IPS-20b (cell line): ENCODE results near the gene BANP.
"Not testable (repeated sequence)": the region's sequence is repeated elsewhere in the genome, so short reads cannot be mapped to it uniquely, and the experiment has no call there.

ENCODE experiments used
- H3K27ac ChIP-seq: one replicate; pipeline ENCODE4 v1.5.1; 2013; ENCODE audit warnings: low read length
- H3K27me3 ChIP-seq: 2 replicates; pipeline ENCODE4 v1.6.1; 2013; ENCODE audit warnings: mild to moderate bottlenecking, low read length, inconsistent platforms; ENCODE audit not compliant: insufficient read depth
- H3K36me3 ChIP-seq: 2 replicates; pipeline ENCODE4 v1.6.1; 2013; ENCODE audit warnings: low read depth, mild to moderate bottlenecking, inconsistent platforms, low read length, moderate library complexity; ENCODE audit not compliant: insufficient read depth
- H3K4me1 ChIP-seq: 2 replicates; pipeline ENCODE4 v1.6.1; 2013; ENCODE audit warnings: mild to moderate bottlenecking, control low read depth, inconsistent platforms, low read length, moderate library complexity; ENCODE audit not compliant: insufficient read depth
- H3K4me3 ChIP-seq: 2 replicates; pipeline ENCODE4 v1.5.1; 2013; ENCODE audit warnings: mild to moderate bottlenecking, low read length, inconsistent platforms
- H3K9ac ChIP-seq: 2 replicates; pipeline ENCODE4 v1.6.1; 2013; ENCODE audit warnings: low read depth, mild to moderate bottlenecking, inconsistent platforms, low read length, moderate library complexity
- H3K9me3 ChIP-seq: 2 replicates; pipeline ENCODE4 v1.6.1; 2013; ENCODE audit warnings: mild to moderate bottlenecking, low read depth, low read length, inconsistent platforms; ENCODE audit not compliant: insufficient read depth

Gene BANP, protein sequence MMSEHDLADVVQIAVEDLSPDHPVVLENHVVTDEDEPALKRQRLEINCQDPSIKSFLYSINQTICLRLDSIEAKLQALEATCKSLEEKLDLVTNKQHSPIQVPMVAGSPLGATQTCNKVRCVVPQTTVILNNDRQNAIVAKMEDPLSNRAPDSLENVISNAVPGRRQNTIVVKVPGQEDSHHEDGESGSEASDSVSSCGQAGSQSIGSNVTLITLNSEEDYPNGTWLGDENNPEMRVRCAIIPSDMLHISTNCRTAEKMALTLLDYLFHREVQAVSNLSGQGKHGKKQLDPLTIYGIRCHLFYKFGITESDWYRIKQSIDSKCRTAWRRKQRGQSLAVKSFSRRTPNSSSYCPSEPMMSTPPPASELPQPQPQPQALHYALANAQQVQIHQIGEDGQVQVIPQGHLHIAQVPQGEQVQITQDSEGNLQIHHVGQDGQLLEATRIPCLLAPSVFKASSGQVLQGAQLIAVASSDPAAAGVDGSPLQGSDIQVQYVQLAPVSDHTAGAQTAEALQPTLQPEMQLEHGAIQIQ

DNA sequence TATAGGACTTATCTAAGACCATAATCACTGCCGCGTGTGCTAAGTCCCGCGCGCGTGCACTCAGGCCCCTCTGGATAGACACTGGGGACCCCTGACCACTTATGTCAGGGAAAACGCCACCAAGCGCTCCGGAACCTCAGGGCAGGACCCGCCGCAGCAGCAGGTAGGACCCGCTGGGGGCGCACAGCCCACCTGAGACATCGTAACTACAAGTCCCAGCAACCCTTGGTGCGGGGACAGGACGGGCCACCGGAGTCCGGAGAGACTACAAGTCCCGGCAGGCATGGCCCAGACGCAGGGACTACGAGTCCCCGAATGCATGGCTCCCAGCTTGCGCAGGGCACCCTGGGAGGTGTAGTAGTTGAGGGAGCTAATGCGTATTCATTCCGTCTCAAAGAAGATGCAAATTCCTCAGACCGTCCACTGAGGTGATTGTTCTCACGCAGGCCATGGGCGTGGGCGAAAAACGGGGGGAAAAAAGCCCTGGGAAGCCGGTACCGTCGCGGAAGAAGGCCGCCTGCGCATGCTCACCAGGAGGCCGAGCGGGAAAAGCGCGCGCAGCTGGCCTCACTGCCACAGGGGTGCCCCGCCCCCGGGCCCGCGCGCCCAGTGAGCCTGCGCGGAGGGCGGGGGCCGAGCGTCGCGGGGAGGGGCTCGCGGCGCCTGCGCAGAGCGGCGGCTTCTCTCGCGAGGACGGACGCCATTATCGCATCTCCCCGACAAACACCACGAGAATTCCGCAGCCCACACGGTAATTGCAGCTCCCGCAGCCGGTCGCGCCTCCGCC, at the start of gene BANP:
Gene BANP, plus strand, starts transcription at position 670 of the 787 bp plus-strand sequence. CDS start 23,682 bp downstream, outside the sequence.
- Histone ChIP-seq H3K4me3 (peak within 1 kb of the TSS; percentile 86), H3K27me3 (no peaks in the 10 kb centered on the region), H3K9me3 (no peaks in the 10 kb centered on the region), H3K27ac (peak within 1 kb of the TSS; percentile 78), H3K9ac (peak within 1 kb of the TSS; percentile 94), H3K4me1 (0 out of 2 replicates have a peak, but pooled peaks cover 3% of the 10 kb centered on the region), H3K36me3 (peaks cover 12% of the 10 kb centered on the region; the same call in 1 of the 2 replicates)

DNA sequence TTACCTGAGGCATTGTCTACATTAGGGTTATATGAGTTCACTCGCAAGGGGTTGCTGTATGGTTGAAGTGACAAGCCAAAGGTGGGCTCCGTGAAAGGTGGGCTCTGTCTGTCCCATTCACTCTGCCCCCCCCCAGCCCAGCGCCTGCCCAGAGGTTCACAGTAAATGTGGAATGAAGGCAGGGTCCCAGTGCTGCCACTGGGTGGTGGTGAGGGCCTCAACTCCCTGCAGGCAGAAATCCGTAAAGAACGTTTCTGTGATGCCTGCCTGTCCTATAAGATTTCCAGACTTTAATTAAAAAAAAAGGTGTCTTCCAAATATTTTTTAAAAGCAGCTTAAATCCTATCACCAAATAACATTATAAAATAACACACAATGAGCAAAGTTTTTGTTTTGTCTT, 46.3 kb upstream of the BANP start:
- not testable (repeated sequence) for H3K9ac ChIP-seq, H3K27me3 ChIP-seq, H3K27ac ChIP-seq, H3K4me1 ChIP-seq, H3K36me3 ChIP-seq, H3K9me3 ChIP-seq, H3K4me3 ChIP-seq

- H3K27ac ChIP-seq, H3K9me3 ChIP-seq, H3K4me1 ChIP-seq, H3K9ac ChIP-seq, H3K36me3 ChIP-seq, H3K27me3 ChIP-seq, H3K4me3 ChIP-seq: not testable (repeated sequence)
Observed at GRCh38 chr16:87905521-87905920, 45.7 kb upstream of the BANP start.

DNA sequence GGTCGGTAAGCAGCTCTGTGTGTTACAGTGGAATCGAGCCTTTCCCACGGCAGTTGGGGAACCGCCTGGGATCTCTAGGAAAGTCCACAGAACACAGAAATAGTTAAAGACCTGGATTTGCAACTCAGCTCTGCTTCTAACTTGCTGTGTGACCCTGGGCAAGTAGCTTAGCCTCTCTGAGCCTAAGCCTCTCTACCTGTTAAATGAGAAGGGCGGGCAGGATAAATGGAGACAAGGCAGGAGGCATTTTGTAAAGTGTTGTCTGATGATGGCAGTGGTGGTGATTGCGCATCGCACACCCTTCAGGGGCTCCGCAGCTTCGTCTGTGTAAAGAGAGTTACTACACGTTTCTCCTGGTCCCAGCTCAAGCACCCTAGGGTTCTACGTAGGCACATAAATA, 43.1 kb upstream of the BANP start:
- H3K27ac ChIP-seq, H3K27me3 ChIP-seq, H3K9ac ChIP-seq, H3K4me1 ChIP-seq, H3K36me3 ChIP-seq, H3K9me3 ChIP-seq, H3K4me3 ChIP-seq: not testable (repeated sequence)

GRCh38 chr16:87909203-87909935, 41.9 kb upstream of the BANP start:
- not testable (repeated sequence) for H3K4me1 ChIP-seq, H3K36me3 ChIP-seq, H3K9me3 ChIP-seq, H3K27ac ChIP-seq, H3K9ac ChIP-seq, H3K4me3 ChIP-seq, H3K27me3 ChIP-seq

DNA sequence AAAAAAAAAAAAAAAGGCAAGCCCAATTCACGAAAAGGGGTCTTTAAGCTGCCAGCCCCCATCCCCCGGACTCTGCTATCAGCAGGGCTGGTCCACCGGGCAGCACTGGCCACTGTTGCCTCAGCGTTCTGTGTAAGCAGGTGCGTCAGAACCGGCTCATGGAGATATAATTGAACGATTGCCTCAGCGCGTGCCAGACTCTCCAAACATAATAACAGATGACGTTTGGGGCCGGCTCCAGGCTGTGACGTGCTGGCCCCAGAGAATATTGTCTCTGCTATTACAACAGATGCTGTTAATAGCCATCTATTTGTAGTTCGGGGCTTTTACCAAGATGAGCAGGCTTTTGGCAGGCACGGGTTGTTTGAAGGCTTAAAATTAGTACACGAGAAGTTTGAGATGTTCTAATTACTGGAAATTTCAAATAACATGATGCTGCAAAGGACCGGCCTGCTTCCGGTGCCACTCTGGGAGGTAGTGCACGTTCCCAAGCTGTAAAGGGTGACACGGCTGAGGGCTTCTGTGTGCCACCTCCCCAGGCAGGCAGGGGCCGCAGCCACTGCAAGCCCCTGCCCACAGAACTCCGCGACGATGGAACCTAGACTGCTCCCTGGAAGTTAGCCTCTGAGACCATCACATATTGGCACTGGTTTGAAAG, 40.0 kb upstream of the BANP start:
- not testable (repeated sequence) for H3K27ac ChIP-seq, H3K9me3 ChIP-seq, H3K4me1 ChIP-seq, H3K9ac ChIP-seq, H3K36me3 ChIP-seq, H3K27me3 ChIP-seq, H3K4me3 ChIP-seq

DNA sequence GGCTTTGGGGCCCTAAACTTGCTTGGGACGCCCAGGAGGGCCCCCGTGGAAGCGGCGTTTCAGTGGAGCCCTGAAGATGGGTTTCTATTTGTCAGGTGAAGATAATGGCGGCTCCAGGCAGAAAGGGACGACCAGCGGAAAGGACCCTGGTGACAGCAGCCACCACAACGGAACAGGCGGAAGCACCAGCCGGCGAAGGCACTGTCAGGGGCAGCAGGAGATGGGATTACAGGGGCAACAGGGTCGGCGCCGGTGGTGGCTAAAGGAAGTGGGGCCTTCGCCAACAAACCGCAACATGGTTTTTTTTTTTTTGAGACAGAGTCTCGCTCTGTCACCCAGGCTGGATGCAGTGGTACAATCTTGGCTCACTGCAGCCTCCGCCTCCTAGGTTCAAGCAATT, 38.5 kb upstream of the BANP start:
- H3K36me3 ChIP-seq, H3K4me3 ChIP-seq, H3K4me1 ChIP-seq, H3K27me3 ChIP-seq, H3K9me3 ChIP-seq, H3K9ac ChIP-seq, H3K27ac ChIP-seq: not testable (repeated sequence)

- not testable (repeated sequence) for H3K9ac ChIP-seq, H3K4me1 ChIP-seq, H3K4me3 ChIP-seq, H3K27me3 ChIP-seq, H3K9me3 ChIP-seq, H3K36me3 ChIP-seq, H3K27ac ChIP-seq
Observed at GRCh38 chr16:87914021-87914725, 37.1 kb upstream of the BANP start.

GRCh38 chr16:87914812-87915211, 36.4 kb upstream of the BANP start:
- H3K27ac ChIP-seq: no peak overlapping the region
- no peaks in the 10 kb centered on the region for H3K27me3 ChIP-seq
- H3K9me3 ChIP-seq: no peaks in the 10 kb centered on the region
- no peak overlapping the region for H3K9ac ChIP-seq
- H3K4me3 ChIP-seq: no peak overlapping the region
- H3K4me1 ChIP-seq: no peaks in the 10 kb centered on the region
- no peaks in the 10 kb centered on the region for H3K36me3 ChIP-seq

DNA sequence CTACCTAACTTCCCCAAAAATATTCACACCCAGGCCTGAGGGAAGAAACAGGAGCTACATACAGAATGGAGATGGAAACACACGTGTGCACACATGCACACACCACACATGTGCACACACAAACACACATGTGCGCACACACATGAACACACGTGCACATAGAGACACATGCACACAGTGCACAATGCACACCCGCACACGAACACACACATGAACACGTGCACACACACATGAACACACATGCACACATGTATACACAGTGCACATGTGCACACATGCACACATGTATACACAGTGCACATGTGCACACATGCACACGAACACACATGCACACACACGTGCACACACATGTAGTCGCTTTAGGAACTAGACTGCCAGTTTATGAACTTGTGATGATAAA, 33.7 kb upstream of the BANP start:
- no peaks in the 10 kb centered on the region for H3K36me3 ChIP-seq
- no peak overlapping the region for H3K9ac ChIP-seq
- no peaks in the 10 kb centered on the region for H3K27me3 ChIP-seq
- H3K27ac ChIP-seq: no peak overlapping the region
- no peaks in the 10 kb centered on the region for H3K9me3 ChIP-seq
- no peak overlapping the region for H3K4me3 ChIP-seq
- no peaks in the 10 kb centered on the region for H3K4me1 ChIP-seq

DNA sequence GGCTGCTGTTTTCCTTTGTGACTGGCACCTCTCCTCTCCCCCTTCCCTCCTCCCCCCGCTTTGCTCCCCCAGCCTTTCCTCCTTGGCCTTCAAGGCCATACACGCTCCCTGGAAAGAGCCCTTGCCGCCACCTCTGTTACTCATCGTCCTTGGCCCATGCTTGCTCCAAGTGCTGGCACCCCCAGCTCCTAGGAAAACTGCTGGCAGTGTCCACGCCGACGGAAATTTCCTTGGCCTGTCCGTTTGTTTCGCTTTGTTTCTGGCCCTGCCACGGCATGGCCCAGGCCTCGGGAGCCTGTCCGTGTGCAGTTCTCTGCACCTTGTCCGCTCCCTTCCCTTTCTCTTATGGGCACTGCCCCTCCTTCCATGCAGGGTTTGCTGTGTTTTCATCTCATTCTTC, 32.9 kb upstream of the BANP start:
- Histone ChIP-seq H3K4me3 (no peak overlapping the region), H3K36me3 (no peaks in the 10 kb centered on the region), H3K4me1 (no peaks in the 10 kb centered on the region), H3K27me3 (no peaks in the 10 kb centered on the region), H3K27ac (no peak overlapping the region), H3K9ac (no peak overlapping the region), H3K9me3 (no peaks in the 10 kb centered on the region)
